ENCODE results near the gene PAX4. TPM values are rescaled to one million over a fixed set of nuclear protein-coding genes. Genes with fewer than 3 reads are reported as not detected.

The PAX4 gene
- total RNA-seq, 1 donor from 2014 or later: 23.6 TPM

DNA sequence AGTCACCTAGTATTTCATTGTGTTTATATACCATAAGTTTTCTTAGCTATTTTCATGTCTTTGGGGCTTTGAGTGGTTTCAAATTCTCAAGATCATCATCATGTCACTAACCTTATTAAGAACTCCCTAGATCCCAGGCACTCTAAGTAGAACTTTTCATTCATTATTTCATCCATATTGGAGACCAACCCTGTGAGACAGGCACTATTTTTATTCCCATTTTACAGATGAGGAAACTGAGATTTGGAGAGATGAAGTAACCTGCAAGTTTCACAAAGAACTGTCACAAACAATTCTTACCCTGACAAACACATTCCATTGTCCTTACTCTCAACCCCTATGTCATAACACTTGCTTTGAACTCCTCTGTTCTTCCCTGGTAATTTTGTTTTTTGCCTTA, 20.3 kb upstream of the PAX4 start:
- Mint-ChIP-seq H3K36me3 (ENCODE audit: insufficient read depth) (no peaks in the 10 kb centered on the region), H3K9me3 (ENCODE audit: low read depth) (no peaks in the 10 kb centered on the region), H3K27ac (no peak overlapping the region), H3K4me3 (ENCODE audit: low read depth) (no peak overlapping the region), H3K27me3 (peaks cover 11% of the 10 kb centered on the region), H3K4me1 (ENCODE audit: low read depth) (peaks cover 11% of the 10 kb centered on the region)
- no peak for DNase-seq (ENCODE audit: low spot score, unreplicated experiment)
- TF ChIP-seq, protein P1, sequence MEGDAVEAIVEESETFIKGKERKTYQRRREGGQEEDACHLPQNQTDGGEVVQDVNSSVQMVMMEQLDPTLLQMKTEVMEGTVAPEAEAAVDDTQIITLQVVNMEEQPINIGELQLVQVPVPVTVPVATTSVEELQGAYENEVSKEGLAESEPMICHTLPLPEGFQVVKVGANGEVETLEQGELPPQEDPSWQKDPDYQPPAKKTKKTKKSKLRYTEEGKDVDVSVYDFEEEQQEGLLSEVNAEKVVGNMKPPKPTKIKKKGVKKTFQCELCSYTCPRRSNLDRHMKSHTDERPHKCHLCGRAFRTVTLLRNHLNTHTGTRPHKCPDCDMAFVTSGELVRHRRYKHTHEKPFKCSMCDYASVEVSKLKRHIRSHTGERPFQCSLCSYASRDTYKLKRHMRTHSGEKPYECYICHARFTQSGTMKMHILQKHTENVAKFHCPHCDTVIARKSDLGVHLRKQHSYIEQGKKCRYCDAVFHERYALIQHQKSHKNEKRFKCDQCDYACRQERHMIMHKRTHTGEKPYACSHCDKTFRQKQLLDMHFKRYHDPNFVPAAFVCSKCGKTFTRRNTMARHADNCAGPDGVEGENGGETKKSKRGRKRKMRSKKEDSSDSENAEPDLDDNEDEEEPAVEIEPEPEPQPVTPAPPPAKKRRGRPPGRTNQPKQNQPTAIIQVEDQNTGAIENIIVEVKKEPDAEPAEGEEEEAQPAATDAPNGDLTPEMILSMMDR (IDR thresholded peaks at IDR 0.05; ENCODE audit: unreplicated experiment): no peak

GRCh38 chr7:127635659-127636285, 17.8 kb upstream of the PAX4 start:
- Mint-ChIP-seq H3K27ac (no peak overlapping the region), H3K4me1 (ENCODE audit: low read depth) (peaks cover 4% of the 10 kb centered on the region), H3K9me3 (ENCODE audit: low read depth) (no peaks in the 10 kb centered on the region), H3K4me3 (ENCODE audit: low read depth) (no peak overlapping the region), H3K27me3 (peaks cover 14% of the 10 kb centered on the region), H3K36me3 (ENCODE audit: insufficient read depth) (no peaks in the 10 kb centered on the region)
- TF ChIP-seq, protein P1 (IDR thresholded peaks at IDR 0.05; ENCODE audit: unreplicated experiment): no peak
- DNase-seq (ENCODE audit: low spot score, unreplicated experiment): no peak

DNA sequence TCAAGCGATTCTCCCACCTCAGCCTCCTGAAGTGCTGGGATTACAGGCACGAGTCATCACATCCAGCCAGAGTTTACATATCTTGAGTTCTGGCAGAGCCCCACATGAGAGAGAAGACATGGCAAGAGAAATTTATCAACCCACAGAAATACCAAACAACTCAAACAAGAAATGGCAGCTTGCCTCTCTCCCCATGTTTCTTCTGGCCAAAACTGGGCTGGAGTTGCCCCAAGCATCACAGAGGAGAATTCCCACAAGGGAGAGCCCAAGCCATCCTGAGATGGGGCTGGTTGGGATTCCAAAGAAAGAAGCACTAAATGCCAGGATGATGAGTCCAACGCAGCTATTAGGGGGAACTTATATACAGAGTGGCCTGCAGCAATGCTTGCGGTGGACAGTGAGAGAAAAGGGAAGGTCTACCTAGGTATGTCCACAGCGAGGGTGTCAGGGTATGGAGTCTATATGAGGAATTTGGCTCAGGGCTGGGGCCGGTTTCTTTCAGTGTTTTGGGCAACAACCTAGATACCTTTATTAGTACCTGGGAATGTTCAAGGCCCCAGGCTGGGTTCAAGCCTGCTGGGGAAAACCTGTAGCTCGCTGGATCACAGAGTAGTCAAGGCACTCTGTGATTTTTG, 14.5 kb upstream of the PAX4 start:
- H3K4me1 Mint-ChIP-seq (ENCODE audit: low read depth): peaks cover 5% of the 10 kb centered on the region

GRCh38 chr7:127629268-127629854, 11.4 kb upstream of the PAX4 start:
- Mint-ChIP-seq H3K36me3 (ENCODE audit: insufficient read depth) (no peaks in the 10 kb centered on the region), H3K9me3 (ENCODE audit: low read depth) (peaks cover 3% of the 10 kb centered on the region), H3K27ac (no peak overlapping the region), H3K27me3 (peaks cover 12% of the 10 kb centered on the region), H3K4me3 (ENCODE audit: low read depth) (no peak overlapping the region), H3K4me1 (ENCODE audit: low read depth) (peaks cover 2% of the 10 kb centered on the region)
- peak; percentile 51 for DNase-seq (ENCODE audit: low spot score, unreplicated experiment)
- TF ChIP-seq, protein P1 (IDR thresholded peaks at IDR 0.05; ENCODE audit: unreplicated experiment): peak; percentile 72

More for the DNA sequence above, 14.5 kb upstream of the PAX4 start:
- TF ChIP-seq, protein P1 (IDR thresholded peaks at IDR 0.05; ENCODE audit: unreplicated experiment): no peak
- Mint-ChIP-seq H3K36me3 (ENCODE audit: insufficient read depth) (no peaks in the 10 kb centered on the region), H3K27ac (no peak overlapping the region), H3K4me3 (ENCODE audit: low read depth) (no peak overlapping the region), H3K9me3 (ENCODE audit: low read depth) (no peaks in the 10 kb centered on the region), H3K27me3 (peaks cover 9% of the 10 kb centered on the region)
- no peak for DNase-seq (ENCODE audit: low spot score, unreplicated experiment)

- Mint-ChIP-seq H3K36me3 (ENCODE audit: insufficient read depth) (no peaks in the 10 kb centered on the region), H3K4me3 (ENCODE audit: low read depth) (no peak overlapping the region), H3K27ac (no peak overlapping the region), H3K9me3 (ENCODE audit: low read depth) (peaks cover 3% of the 10 kb centered on the region), H3K4me1 (ENCODE audit: low read depth) (peaks cover 2% of the 10 kb centered on the region), H3K27me3 (peaks cover 7% of the 10 kb centered on the region)
- no peak for DNase-seq (ENCODE audit: low spot score, unreplicated experiment)
- TF ChIP-seq, protein P1 (IDR thresholded peaks at IDR 0.05; ENCODE audit: unreplicated experiment): no peak
Observed at GRCh38 chr7:127628445-127628844, 10.5 kb upstream of the PAX4 start.
